Spleen (tissue), 7 donors: ENCODE results near the gene CCNL2.

ENCODE experiments used
- CTCF ChIP-seq, 11 experiments: fragments of 200-600 bp in 7 of 11; fragments of 450-650 bp in 4 of 11; sonication (generic) in 4 of 11; IDR thresholded peaks in 8 of 11; conservative IDR thresholded peaks in 3 of 11; 1 replicate in 7 of 11; 2 replicates in 4 of 11; pipeline versions ENCODE4 v1.4.0 to v1.8.0; 2016 to 2021; ENCODE audit warnings: antibody characterized with exemption in 11 of 11, inconsistent platforms in 4 of 11, mild to moderate bottlenecking in 1 of 11
- POLR2AphosphoS5 ChIP-seq, 3 donors: sonication (generic); formaldehyde crosslinking; IDR thresholded peaks; one replicate each; pipeline ENCODE4 v1.5.1; 2017; ENCODE audit warnings: antibody characterized with exemption in 3 of 3
- donor health status: DM: no; HTN: no; CAD: no; lungs with moderate emphysema.
- donor health status: DM: no; HTN: no; CAD: no.
- donor health status: DM: no; HTN: no; CAD: no.

GRCh38 chr1:1440262-1441001, 41.3 kb upstream of the CCNL2 start:
- TF ChIP-seq CTCF (IDR thresholded peaks at IDR 0.05 in 8 of 11, conservative IDR thresholded peaks at IDR 0.05 in 3 of 11) (no peak), POLR2AphosphoS5 (IDR thresholded peaks at IDR 0.05) (no peak)
